ENCODE measurements around the gene ANKRD50.

DNA sequence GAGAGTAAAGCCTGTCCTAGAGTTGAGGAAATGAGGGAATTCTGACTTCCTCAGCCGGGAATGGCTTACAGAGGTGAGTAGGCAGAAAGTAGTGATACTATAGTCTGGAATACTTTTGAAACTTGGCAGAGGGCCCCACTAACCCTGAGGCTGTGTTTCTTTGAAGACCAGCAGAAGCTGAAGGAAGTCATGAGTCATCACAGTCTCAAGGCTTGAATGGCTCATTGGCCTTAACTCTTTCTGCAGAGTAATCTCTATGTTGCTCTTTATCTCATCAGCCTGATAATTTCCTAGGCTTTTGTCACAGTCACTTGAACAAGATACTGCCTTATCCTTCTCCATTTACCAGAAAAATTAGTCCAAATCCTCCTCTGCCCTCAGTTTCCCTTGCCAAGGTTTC, 80.8 kb downstream of the ANKRD50 start:
- TF ChIP-seq RFX5 (IDR thresholded peaks at IDR 0.05; ENCODE audit: low read depth, low read length) (no peak), RELA (CRISPR knock-in tag; IDR thresholded peaks at IDR 0.05) (no peak), ZNF510 (CRISPR knock-in tag; IDR thresholded peaks at IDR 0.05; ENCODE audit: low read depth) (no peak), CREB1 (IDR thresholded peaks at IDR 0.05) (no peak), CREB1 (CRISPR knock-in tag; IDR thresholded peaks at IDR 0.05) (no peak), JUND (CRISPR knock-in tag; IDR thresholded peaks at IDR 0.05) (no peak), JUN (CRISPR knock-in tag; IDR thresholded peaks at IDR 0.05) (no peak)
- TF ChIP-seq, protein P1, sequence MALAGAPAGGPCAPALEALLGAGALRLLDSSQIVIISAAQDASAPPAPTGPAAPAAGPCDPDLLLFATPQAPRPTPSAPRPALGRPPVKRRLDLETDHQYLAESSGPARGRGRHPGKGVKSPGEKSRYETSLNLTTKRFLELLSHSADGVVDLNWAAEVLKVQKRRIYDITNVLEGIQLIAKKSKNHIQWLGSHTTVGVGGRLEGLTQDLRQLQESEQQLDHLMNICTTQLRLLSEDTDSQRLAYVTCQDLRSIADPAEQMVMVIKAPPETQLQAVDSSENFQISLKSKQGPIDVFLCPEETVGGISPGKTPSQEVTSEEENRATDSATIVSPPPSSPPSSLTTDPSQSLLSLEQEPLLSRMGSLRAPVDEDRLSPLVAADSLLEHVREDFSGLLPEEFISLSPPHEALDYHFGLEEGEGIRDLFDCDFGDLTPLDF (CRISPR knock-in tag; IDR thresholded peaks at IDR 0.05) = no peak
